ENCODE data around the gene SDSL. TPM values are rescaled to one million over a fixed set of nuclear protein-coding genes. Genes with fewer than 3 reads are reported as not detected.

The SDSL gene
- total RNA-seq, 1 donor from 2014 or later: 11.8 TPM

DNA sequence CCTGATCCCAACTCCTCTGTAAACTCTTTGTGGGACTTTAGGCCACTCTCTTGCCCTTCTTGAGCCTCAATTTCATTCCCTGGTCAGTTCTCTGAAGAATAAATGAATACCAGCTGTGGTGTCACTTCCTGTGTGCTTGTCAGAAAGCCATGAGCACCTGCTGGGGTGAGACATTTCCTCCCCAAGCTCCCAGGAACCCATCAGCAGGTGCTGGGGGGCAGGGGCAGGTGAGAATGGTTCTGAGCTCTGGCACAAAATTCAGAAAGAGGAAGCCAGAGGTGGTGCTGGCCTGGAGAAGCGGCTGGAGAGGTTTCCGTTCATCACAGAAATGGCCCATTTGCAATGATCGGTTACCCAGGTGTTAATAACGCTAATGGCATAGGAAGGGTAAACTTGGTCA lies 34.6 kb downstream of the SDSL start:
- no peak for DNase-seq (ENCODE audit: low read depth)
- no peak for TF ChIP-seq CTCF (conservative IDR thresholded peaks at IDR 0.05; ENCODE audit: low read depth, low read length)
- no peak overlapping the region for H3K4me3 ChIP-seq (ENCODE audit: low read depth, low read length)

GRCh38 chr12:113457185-113457584 lies 35.0 kb downstream of the SDSL start:
- no peak overlapping the region for H3K4me3 ChIP-seq (ENCODE audit: low read depth, low read length)
- DNase-seq (ENCODE audit: low read depth): no peak
- TF ChIP-seq CTCF (conservative IDR thresholded peaks at IDR 0.05; ENCODE audit: low read depth, low read length): no peak

DNA sequence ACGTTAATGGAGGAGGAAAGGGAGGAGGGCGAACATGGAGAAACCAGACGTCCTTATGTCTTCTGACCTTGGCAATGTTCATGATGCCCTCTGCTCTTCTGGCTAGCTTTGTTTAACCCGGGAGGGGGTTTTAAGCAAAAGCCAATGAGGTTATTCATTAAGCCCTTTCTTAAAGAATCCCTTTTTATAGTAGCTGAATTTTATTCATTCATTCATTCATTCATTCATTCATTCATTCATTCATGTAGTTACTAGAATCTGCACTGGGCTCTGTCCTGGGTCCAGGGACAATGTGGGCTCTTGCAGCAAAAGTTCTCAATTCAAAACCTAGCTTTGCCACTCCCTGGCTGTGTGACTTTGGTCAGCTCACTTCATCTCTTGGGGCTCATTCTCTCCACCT lies 35.5 kb downstream of the SDSL start:
- no peak for DNase-seq (ENCODE audit: low read depth)
- TF ChIP-seq CTCF (conservative IDR thresholded peaks at IDR 0.05; ENCODE audit: low read depth, low read length): no peak
- no peak overlapping the region for H3K4me3 ChIP-seq (ENCODE audit: low read depth, low read length)

DNA sequence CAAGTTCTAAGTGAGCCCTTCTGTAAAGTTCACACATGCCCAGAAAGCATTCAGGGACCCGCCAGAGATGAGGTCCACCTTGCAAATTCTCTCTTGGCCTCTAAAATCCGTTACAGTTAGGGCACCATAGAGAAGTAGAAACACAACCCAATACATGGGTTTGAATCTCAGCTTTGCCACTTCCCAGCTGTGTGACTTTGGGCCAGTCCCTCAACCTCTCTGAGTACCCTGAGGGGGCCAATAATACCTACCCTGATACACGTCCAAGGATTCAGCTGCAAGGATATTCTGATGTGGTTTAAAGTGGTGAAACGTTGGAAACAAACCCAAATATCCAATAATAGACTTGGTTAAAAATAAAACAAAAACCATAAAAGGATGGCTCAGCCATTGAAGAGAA lies 37.8 kb downstream of the SDSL start:
- no peak overlapping the region for H3K4me3 ChIP-seq (ENCODE audit: low read depth, low read length)
- DNase-seq (ENCODE audit: low read depth): no peak
- TF ChIP-seq CTCF (conservative IDR thresholded peaks at IDR 0.05; ENCODE audit: low read depth, low read length): no peak

DNA sequence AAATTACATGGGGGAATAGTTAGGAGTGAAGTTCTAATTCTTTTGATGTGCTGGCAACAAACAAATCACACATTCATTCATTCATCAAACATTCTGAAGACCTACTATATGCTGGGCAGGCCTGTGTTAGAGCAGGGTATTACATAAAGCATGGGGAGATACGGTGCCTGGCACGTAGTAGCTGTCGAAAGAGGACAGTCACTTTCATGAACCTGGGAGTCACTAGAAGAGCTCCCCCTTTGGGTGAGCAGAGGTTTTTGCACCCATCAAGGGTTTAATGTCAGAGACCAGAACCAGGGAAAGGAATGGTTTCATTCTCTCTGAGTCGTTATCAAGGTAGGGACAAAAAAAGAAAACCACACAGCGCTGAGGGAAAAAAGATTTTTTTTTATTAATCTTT lies 39.5 kb downstream of the SDSL start:
- no peak for DNase-seq (ENCODE audit: low read depth)
- no peak overlapping the region for H3K4me3 ChIP-seq (ENCODE audit: low read depth, low read length)
- peak; percentile 58 for TF ChIP-seq CTCF (conservative IDR thresholded peaks at IDR 0.05; ENCODE audit: low read depth, low read length)

GRCh38 chr12:113462117-113462774 lies 40.1 kb downstream of the SDSL start:
- DNase-seq (ENCODE audit: low read depth): peak; percentile 4
- H3K4me3 ChIP-seq (ENCODE audit: low read depth, low read length): no peak overlapping the region
- peak; percentile 87 for TF ChIP-seq CTCF (conservative IDR thresholded peaks at IDR 0.05; ENCODE audit: low read depth, low read length)
